ENCODE results near the gene ZNF19. TPM values are rescaled to one million over a fixed set of nuclear protein-coding genes. Genes with fewer than 3 reads are reported as not detected.

ZNF19 gene
- total RNA-seq, 1 experiment from 2014 or later: 2.6 TPM

DNA sequence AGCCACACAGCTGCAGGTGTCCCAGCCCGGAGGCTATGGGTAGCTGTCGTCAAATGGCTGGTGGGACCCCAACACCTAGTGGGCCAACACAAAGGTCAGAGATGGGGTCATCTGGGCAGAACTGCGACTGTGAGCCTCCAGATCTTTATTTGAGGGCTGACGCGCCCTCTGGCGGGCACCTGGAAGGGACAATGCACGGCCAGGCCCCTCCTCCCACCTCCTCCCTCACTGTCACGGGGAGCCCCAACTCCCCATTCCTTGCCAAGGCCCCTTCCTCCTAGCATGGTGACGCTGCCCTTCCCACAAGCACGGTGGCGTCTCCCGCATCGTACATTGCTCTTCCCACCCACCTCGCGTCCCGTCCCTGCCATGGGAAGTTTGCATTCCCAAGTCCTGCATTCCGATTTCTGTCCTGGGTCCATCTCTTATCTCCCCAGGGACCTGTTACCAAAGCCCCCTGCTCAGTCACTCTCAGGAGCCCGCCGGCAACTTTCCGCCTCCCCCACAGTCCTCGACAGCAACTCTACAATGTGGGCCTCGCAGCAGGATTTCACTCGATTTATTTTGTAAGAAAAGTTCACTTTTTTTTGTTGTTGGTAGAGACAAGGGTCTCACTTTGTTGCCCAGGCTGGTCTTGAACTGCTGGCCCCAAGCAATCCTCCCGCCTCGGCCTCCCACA, 48.3 kb downstream of the ZNF19 start:
- ChIA-PET POLR2A (ENCODE audit: low non-redundant PET) (no interaction called here), CTCF (no interaction called here)
- BruUV-seq (replicated peaks): no TSS peak

GRCh38 chr16:71439523-71439922, 49.6 kb downstream of the ZNF19 start:
- H3K4me3 ChIP-seq (ENCODE audit: low read depth, low read length, poor library complexity, severe bottlenecking): no peak overlapping the region
- H3K36me3 ChIP-seq (ENCODE audit: insufficient read depth, low read length, poor library complexity, severe bottlenecking): no peaks in the 10 kb centered on the region
- H3K27me3 ChIP-seq (replicated peaks; ENCODE audit: insufficient read depth, low read depth, low read length, poor library complexity): peaks cover 12% of the 10 kb centered on the region
- ChIA-PET CTCF (interaction anchor here (1.3 kb wide), 1 partner anchor 60 kb away, joined by 3 read pairs; no protein-coding TSS in a partner anchor), POLR2A (ENCODE audit: low non-redundant PET) (no interaction called here)
- TF ChIP-seq CTCF (conservative IDR thresholded peaks at IDR 0.05; ENCODE audit: low read depth, low read length) (no peak), EZH2 (IDR thresholded peaks at IDR 0.05; ENCODE audit: borderline replicate concordance, low read depth, low read length, poor library complexity, severe bottlenecking) (no peak)
- DNase-seq (ENCODE audit: low spot score): no peak
- H3K27ac ChIP-seq (ENCODE audit: low read depth, low read length, poor library complexity, severe bottlenecking): no peak overlapping the region
- no peaks in the 10 kb centered on the region for H3K9me3 ChIP-seq (ENCODE audit: low read depth, low read length, poor library complexity, severe bottlenecking)
- no TSS peak for BruUV-seq (replicated peaks)
- H3K4me1 ChIP-seq (ENCODE audit: insufficient read depth, low read length, poor library complexity, severe bottlenecking): no peaks in the 10 kb centered on the region
- intact Hi-C loops (cut with micrococcal nuclease; ENCODE audit: unreplicated experiment): no loop called here

More for the DNA sequence above, 48.3 kb downstream of the ZNF19 start:
- Histone ChIP-seq H3K4me1 (ENCODE audit: insufficient read depth, low read length, poor library complexity, severe bottlenecking) (no peaks in the 10 kb centered on the region), H3K4me3 (ENCODE audit: low read depth, low read length, poor library complexity, severe bottlenecking) (no peak overlapping the region), H3K36me3 (ENCODE audit: insufficient read depth, low read length, poor library complexity, severe bottlenecking) (no peaks in the 10 kb centered on the region), H3K27ac (ENCODE audit: low read depth, low read length, poor library complexity, severe bottlenecking) (no peak overlapping the region), H3K27me3 (replicated peaks; ENCODE audit: insufficient read depth, low read depth, low read length, poor library complexity) (peaks cover 12% of the 10 kb centered on the region), H3K9me3 (ENCODE audit: low read depth, low read length, poor library complexity, severe bottlenecking) (peaks cover 5% of the 10 kb centered on the region)
- intact Hi-C loops (cut with micrococcal nuclease; ENCODE audit: unreplicated experiment): loop anchor here (10.0 kb wide), 1 partner anchor 56 kb away; no protein-coding TSS in a partner anchor
- no peak for TF ChIP-seq CTCF (conservative IDR thresholded peaks at IDR 0.05; ENCODE audit: low read depth, low read length)
- no peak for TF ChIP-seq EZH2 (IDR thresholded peaks at IDR 0.05; ENCODE audit: borderline replicate concordance, low read depth, low read length, poor library complexity, severe bottlenecking)
- DNase-seq (ENCODE audit: low spot score): no peak

DNA sequence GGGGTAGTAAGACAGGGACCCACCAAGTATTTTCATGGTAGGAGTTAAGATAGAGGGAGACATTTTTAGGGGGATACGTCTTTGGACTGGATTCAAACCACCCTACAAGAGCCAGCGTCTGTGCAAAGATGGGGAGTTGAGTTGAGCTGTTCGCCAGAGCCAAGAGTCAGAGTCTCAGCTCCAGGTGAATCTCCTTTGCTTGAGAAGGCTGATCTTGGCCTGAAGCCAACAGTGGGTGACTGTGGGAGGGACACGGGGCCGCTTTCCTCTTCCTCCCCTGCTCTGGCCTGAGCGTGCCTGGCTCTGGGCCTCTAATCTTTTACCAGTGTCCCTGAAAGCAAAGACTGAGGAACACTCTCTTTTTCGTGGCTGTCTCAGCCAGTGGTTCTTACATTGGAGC, 52.7 kb downstream of the ZNF19 start:
- H3K9me3 ChIP-seq (ENCODE audit: low read depth, low read length, poor library complexity, severe bottlenecking): no peaks in the 10 kb centered on the region
- TF ChIP-seq EZH2 (IDR thresholded peaks at IDR 0.05; ENCODE audit: borderline replicate concordance, low read depth, low read length, poor library complexity, severe bottlenecking) (no peak), CTCF (conservative IDR thresholded peaks at IDR 0.05; ENCODE audit: low read depth, low read length) (no peak)
- peaks cover 12% of the 10 kb centered on the region for H3K27me3 ChIP-seq (replicated peaks; ENCODE audit: insufficient read depth, low read depth, low read length, poor library complexity)
- H3K4me3 ChIP-seq (ENCODE audit: low read depth, low read length, poor library complexity, severe bottlenecking): no peak overlapping the region
- no peak for DNase-seq (ENCODE audit: low spot score)
- no peak overlapping the region for H3K27ac ChIP-seq (ENCODE audit: low read depth, low read length, poor library complexity, severe bottlenecking)
- intact Hi-C loops (cut with micrococcal nuclease; ENCODE audit: unreplicated experiment): no loop called here
- no TSS peak for BruUV-seq (replicated peaks)
- ChIA-PET CTCF (no interaction called here), POLR2A (ENCODE audit: low non-redundant PET) (no interaction called here)
- H3K36me3 ChIP-seq (ENCODE audit: insufficient read depth, low read length, poor library complexity, severe bottlenecking): no peaks in the 10 kb centered on the region
- no peaks in the 10 kb centered on the region for H3K4me1 ChIP-seq (ENCODE audit: insufficient read depth, low read length, poor library complexity, severe bottlenecking)
